GM18951 (cell line): ENCODE measurements around the gene SNPH.
"Not testable (repeated sequence)": the region's sequence is repeated elsewhere in the genome, so short reads cannot be mapped to it uniquely, and the experiment has no call there.

Source experiments
- POLR2A ChIP-seq: IDR thresholded peaks from 4 replicates; pipeline ENCODE4 v1.6.1; 2011; ENCODE audit warnings: mild to moderate bottlenecking; ENCODE audit not compliant: insufficient read length, insufficient read depth; ENCODE audit errors: extremely low read depth
- in situ Hi-C: fragments of 300-500 bp; cut with MboI; formaldehyde crosslinking; loops from one replicate; pipeline ENCODE4 v1.12.0; 2022; ENCODE audit warnings: low sequenced_read_pairs, mixed read lengths, inconsistent platforms; ENCODE audit not compliant: unreplicated experiment

Gene SNPH

GRCh38 chr20:1332749-1333300 lies 66.7 kb downstream of the SNPH start:
- TF ChIP-seq POLR2A, result no peak
- in situ Hi-C loops, result loop anchor here (10.0 kb wide), 1 partner anchor 112 kb away; no protein-coding TSS in a partner anchor

DNA sequence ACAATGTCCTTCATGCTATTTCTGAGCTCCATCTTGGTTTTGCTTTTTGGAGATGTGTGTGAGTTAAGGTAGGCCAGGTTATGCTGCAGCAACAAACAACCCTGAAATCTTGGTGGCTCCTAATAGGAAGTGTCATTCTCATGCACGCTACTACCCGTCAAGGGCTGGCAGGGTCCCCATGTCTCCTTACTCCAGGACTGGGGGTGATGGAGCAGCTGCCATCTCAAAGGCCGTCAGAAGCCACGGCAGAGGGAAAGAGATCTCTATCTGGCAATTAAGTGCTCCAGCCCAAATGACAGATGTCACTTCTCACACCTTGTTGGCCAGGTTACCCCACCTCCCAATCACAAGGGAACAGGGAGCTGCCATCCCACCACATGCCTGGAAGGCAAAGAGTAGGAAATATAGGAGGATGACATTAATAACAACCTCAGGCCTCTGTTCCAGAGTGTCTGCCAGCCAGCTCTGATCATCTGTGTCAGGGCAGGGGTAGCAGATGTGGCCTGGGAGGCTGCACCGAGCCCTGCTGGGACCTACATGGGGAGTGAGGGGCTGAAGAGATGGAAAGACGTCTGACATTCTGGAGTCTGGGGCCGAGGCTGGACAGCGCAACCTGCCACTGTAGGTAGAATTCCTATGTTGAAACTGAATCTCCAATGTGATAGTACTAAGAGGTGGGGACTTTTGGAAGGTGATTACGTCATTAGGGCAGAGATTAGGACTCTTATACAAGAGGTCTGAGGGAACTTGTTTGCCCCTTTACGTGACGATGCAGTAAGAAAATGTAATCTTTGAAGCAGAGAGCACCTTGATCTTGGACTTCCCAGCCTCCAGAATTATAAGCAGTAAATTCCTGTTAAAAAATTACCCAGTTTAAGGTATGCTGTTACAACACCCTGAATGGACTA lies 67.6 kb downstream of the SNPH start:
- in situ Hi-C loops, result loop anchor here (10.0 kb wide), 1 partner anchor 111 kb away; no protein-coding TSS in a partner anchor

GRCh38 chr20:1334370-1334731 lies 68.3 kb downstream of the SNPH start:
- TF ChIP-seq POLR2A, result no peak
- in situ Hi-C loops, result loop anchor here (10.0 kb wide), 1 partner anchor 110 kb away; no protein-coding TSS in a partner anchor

More for the DNA sequence above, 67.6 kb downstream of the SNPH start:
- TF ChIP-seq POLR2A, result no peak

GRCh38 chr20:1334761-1335160 lies 68.7 kb downstream of the SNPH start:
- TF ChIP-seq POLR2A, result no peak
- in situ Hi-C loops, result loop anchor here (10.0 kb wide), 1 partner anchor 110 kb away; no protein-coding TSS in a partner anchor

DNA sequence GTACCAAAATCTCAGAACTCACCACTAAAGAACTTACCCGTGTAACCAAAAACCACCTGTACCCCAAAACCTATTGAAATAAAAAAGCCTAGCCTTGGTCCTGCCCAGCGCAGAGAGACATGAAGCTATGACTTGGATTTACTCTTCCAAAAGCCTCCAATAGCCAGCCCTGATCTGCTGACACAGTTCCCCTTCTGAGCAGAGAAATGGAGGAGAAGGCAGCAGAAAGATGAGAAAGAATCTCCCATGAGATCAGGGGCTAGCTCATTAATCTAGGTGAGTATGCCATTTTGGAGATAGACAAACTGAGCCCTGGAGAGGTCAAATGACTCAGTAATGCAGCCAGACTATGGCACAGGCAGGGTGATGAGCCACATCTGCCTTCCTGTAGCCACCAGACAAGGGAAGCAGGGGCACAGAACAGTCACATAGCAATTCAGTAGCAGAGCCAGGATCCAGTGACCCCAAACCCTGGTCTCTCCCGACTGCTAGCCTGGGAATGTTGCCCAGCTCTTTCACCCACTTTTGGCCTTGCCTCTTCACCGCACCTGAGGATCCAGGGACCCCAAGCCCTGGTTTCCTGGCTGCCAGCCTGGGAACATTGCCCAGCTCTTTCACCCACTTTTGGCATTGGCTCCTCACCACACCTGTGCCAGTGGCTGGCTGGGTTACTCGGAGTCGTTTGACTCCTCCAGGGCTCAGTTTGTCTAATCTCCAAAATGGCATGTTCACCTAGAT lies 70.0 kb downstream of the SNPH start:
- TF ChIP-seq POLR2A, result no peak
- in situ Hi-C loops, result loop anchor here (10.0 kb wide), 1 partner anchor 109 kb away; no protein-coding TSS in a partner anchor

DNA sequence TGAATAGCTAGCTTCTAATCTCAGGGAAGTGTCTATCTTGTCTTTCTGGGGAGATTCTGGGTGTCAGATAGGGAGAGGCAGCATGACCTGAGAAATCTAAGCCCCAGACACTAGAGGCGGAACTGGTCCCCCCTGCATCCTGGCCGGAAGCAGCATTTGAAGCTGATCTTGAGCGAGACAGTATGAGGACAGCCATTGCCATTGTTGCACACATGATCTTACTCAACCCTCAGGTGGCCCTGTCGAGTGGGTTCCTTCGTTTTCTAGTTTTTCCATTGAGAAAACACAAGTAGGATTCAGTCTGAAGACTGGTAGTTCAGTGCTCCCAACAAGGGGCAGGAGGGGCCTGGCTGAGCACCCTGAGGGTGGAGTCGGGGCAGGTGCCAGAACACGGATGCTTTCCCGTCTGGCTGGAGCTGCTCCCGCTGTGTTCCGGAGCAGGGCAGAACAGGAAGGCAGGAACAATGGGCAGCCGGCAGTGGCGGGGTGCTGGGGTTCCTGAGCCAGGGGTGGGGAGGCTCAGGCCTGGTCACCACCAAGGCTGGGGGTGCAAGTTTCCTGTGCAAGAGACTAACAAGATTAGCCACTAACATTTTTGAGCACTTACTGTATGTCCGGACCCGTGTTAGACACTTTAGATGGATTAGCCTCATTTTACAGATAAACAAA lies 70.7 kb downstream of the SNPH start:
- no peak for TF ChIP-seq POLR2A
- in situ Hi-C loops, result loop anchor here (10.0 kb wide), 1 partner anchor 108 kb away; no protein-coding TSS in a partner anchor

DNA sequence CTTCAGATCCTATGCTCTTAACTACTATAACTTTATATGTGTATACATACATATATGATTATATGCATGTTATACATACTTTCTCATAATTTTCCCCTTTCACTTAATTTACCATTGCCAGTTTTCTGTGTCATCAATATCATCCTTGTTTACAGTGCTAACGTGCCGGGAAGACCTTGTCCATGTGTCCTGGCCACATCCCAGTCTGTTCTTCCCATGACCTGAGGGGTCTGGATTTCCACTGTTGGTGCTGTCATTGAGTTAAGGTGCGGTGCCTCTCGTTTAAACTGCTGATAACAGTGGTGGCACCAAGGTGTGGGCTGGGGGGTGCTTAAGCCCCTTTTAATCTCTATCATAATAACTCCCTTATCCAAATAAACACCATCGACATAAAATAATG lies 71.3 kb downstream of the SNPH start:
- in situ Hi-C loops, result loop anchor here (10.0 kb wide), 1 partner anchor 107 kb away; no protein-coding TSS in a partner anchor

DNA sequence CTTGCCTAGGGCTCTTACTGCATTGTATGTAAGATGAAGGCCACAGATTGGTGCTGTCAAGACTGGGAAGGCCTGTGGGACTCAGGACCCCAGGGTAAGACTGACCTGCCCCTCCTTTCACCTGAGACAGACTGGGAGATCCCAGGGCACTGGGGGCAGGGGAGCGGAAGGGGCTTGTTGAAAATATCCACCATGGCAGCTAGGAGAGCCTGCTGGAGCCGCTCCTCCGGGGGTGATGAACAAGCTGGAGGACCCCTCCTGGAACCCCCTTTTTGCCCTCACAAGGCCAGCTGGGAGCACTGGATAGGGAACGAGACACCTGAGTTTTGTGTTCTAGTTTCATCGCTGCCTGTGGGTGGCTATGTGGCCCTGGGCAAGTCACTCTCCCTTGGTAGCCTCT lies 72.0 kb downstream of the SNPH start:
- no peak for TF ChIP-seq POLR2A

More for the DNA sequence above, 71.3 kb downstream of the SNPH start:
- TF ChIP-seq POLR2A, result no peak

DNA sequence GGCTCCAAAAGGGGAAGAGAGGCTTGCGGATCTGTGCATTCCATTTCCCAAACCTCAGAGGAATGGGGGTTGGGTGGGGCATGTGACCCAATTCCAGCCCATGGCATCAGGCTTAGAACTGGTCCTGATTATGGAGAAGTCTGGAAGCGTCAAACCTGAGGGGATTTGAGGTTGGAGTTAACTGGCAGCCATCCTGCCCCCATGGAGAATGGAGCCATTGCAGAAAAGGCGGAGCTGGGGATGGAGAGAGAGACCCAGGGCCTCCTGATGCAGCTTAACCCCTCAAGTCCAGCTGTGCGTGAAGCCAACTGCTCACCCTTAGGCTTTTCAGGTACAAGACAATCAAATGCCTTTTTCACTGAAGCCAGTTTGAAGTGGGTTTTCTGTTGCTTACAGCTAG lies 72.7 kb downstream of the SNPH start:
- in situ Hi-C loops, result loop anchor here (10.0 kb wide), 1 partner anchor 106 kb away; no protein-coding TSS in a partner anchor
- no peak for TF ChIP-seq POLR2A

More for the DNA sequence above, 72.0 kb downstream of the SNPH start:
- in situ Hi-C loops, result loop anchor here (10.0 kb wide), 1 partner anchor 107 kb away; no protein-coding TSS in a partner anchor

GRCh38 chr20:1341561-1342265 lies 75.6 kb downstream of the SNPH start:
- in situ Hi-C loops, result no loop called here
- TF ChIP-seq POLR2A, result no peak

DNA sequence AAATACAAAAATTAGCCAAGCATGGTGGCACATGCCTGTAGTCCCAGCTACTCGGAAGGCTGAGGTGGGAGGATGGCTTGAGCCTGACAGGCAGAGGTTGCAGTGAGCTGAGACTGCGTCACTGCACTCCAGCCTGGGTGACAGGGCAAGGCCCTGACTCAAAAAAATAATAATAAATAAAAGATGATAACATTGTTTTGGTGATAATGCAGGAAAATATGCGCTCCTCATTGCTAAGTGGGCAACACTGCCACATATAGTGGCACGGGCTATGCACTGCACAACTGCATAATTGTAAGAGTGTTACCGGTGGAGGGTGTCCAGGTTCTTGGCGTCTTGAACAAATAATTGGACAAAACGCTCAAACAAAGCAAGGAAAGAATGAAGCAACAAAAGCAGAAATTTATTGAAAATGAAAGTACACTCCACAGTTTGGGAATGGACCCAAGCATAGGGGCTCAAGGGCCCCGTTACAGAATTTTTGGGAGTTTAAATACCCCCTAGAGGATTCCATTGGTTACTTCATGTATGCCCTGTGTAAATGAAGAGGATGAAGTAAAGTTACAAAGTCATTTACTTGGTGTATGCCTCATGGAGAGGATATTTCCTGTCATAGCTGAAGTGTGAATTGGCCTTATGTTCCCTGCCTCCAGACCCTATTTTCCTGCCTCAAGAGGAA lies 77.5 kb downstream of the SNPH start:
- in situ Hi-C loops, result not testable (repeated sequence)
